ENCODE data around the gene SLC22A3.

- TF ChIP-seq CTCF (IDR thresholded peaks at IDR 0.05) (no peak), ZFX (IDR thresholded peaks at IDR 0.05; ENCODE audit: borderline replicate concordance) (no peak)
Observed at GRCh38 chr6:160489091-160489490, 140.9 kb downstream of the SLC22A3 start.
